Epithelial cell of proximal tubule (primary cell): ENCODE data around the gene PRSS22. TPM values are rescaled to one million over a fixed set of nuclear protein-coding genes. Genes with fewer than 3 reads are reported as not detected.

Experiments
- DNase-seq: peaks from one replicate; pipeline ENCODE4 v3.0.0-alpha.2; 2011; ENCODE audit warnings: low read depth
- H3K4me3 ChIP-seq: 2 replicates; pipeline ENCODE4 v1.5.1; 2011; ENCODE audit warnings: low read depth, mild to moderate bottlenecking, low read length
- CTCF ChIP-seq: conservative IDR thresholded peaks from 2 replicates; pipeline ENCODE4 v1.5.1; 2012; ENCODE audit warnings: low read depth, mild to moderate bottlenecking, low read length
- total RNA-seq: library from RNA; depleted of rRNA; stranded (reverse); fragments of >200 nt; gene quantifications from 2 replicates; pipeline ENCODE4 v1.2.3, GENCODE V29; 2015

PRSS22 gene
- total RNA-seq, 1 donor from 2014 or later = 11.1 TPM

GRCh38 chr16:2866431-2866830 lies 8.5 kb upstream of the PRSS22 start:
- H3K4me3 ChIP-seq = no peak overlapping the region
- no peak for DNase-seq
- TF ChIP-seq CTCF = no peak

- no peak for DNase-seq
- no peak overlapping the region for H3K4me3 ChIP-seq
- no peak for TF ChIP-seq CTCF
These were observed 7.7 kb upstream of the PRSS22 start for GRCh38 chr16:2865651-2866050.

- TF ChIP-seq CTCF = no peak
- DNase-seq = no peak
- no peak overlapping the region for H3K4me3 ChIP-seq
These were observed 3.0 kb upstream of the PRSS22 start for GRCh38 chr16:2860826-2861567.

DNA sequence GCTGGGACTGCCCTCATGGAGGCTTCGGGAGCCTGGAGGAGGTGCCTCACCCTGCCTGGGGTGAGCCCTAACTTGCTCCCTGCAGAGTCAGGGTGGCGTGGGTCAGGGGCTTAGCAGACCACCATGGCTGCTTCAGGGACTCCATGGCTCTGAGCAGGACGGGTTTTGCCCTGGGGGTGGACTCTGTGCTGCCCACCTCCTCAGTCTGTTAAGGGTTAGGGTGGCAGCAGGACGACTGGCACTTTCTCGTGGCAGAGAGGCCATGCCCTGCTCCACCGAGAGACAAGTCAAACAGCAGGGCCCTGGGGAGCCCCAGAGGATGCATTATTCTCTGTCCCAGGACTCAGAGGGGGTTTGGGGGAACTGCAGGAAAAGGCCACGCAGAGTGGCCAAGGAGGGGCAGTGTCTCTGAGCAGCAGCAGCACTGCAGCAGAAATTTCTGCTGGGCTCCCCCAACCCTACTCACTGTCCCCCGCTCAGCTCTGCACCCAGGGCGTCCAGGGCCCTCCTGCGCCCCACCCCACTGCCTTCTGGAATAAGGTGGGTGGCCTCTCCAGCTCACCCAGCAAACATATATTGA lies 1.8 kb upstream of the PRSS22 start:
- no peak for DNase-seq
- no peak for TF ChIP-seq CTCF
- H3K4me3 ChIP-seq = no peak overlapping the region

GRCh38 chr16:2858245-2859025 lies 465 bp upstream of the PRSS22 start:
- TF ChIP-seq CTCF = peak; percentile 4
- DNase-seq = no peak
- peak overlapping the region; percentile 41 for H3K4me3 ChIP-seq

DNA sequence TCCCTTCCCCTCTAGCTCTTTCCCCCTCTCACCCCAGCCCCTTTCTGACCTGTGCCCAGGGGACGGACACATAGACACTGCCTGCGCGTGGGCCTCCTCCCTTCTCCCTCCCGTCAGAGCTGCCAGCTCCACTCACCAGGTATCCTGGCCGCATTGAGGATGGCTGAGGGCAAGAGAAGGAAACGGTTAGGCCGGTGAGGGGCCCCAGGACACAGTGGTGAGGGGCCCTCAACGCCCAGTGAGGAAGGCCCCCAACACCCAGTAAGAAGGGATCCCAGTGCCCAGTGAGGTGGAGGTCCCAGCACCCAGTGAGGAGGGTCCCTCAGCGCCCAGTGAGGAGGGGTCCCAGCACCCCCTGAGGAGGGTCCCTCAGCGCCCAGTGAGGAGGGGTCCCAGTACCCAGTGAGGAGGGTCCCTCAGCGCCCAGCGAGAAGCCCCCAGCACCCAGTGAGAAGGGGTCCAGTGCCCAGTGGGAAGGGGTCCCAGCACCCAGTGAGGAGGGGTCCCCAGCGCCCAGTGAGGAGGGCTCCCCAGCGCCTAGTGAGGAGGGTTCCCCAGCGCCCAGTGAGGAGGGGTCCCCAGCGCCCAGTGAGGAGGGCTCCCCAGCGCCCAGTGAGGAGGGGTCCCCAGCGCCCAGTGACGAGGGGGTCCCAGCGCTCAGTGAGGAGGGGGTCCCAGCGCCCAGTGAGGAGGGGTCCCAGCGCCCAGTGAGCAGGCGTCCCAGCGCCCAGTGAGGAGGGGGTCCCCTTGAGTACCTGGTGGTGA lies 1.1 kb downstream of the PRSS22 start:
- DNase-seq = no peak
- no peak overlapping the region for H3K4me3 ChIP-seq
- no peak for TF ChIP-seq CTCF
